ENCODE results near the gene UGT1A8. TPM values are rescaled to one million over a fixed set of nuclear protein-coding genes. Genes with fewer than 3 reads are reported as not detected.
"Not testable (repeated sequence)": the region's sequence is repeated elsewhere in the genome, so short reads cannot be mapped to it uniquely, and the experiment has no call there.

UGT1A8 gene
- total RNA-seq (not detected), total RNA-seq (0 to 0.06 (median 0) reads per million in 172 experiments)
- polyA plus RNA-seq (2013, experiment 1 of 2), result not detected
- not detected for polyA plus RNA-seq (2013, experiment 2 of 2)

- POLR2A ChIA-PET; H3K36me3 ChIP-seq (ENCODE audit: insufficient read depth, low read length); CTCF ChIA-PET; intact Hi-C loops (cut with DNase I, micrococcal nuclease); H3K4me1 Mint-ChIP-seq (ENCODE audit: low read depth); H3K27me3 ChIP-seq (ENCODE audit: control insufficient read depth in 1 of 2, insufficient read depth in 2 of 2, low read length in 2 of 2); ATAC-seq (ENCODE audit: poor library complexity); H3K9me3 Mint-ChIP-seq; H3K4me3 ChIP-seq (ENCODE audit: low read length); H3K27ac Mint-ChIP-seq; H3K4me1 ChIP-seq (ENCODE audit: insufficient read depth, low read length); H3K9me3 ChIP-seq (ENCODE audit: control insufficient read depth in 1 of 2, insufficient read depth in 1 of 2, low read length in 2 of 2); H3K4me3 Mint-ChIP-seq; H3K36me3 Mint-ChIP-seq (ENCODE audit: low read depth); DNase-seq; H3K27ac ChIP-seq (ENCODE audit: low read depth in 1 of 2, low read length in 2 of 2): not testable (repeated sequence)
- peaks cover 68% of the 10 kb centered on the region for H3K27me3 Mint-ChIP-seq
Observed at GRCh38 chr2:233617476-233617875, at the start of gene UGT1A8. UGT1A8 (plus strand) TSS chr2:233617633; CDS start chr2:233617708, 75 bp downstream.

GRCh38 chr2:233571001-233571400 lies 46.4 kb upstream of the UGT1A8 start:
- no peak for TF ChIP-seq CTCF (IDR thresholded peaks at IDR 0.05)
- Mint-ChIP-seq H3K9me3 (no peaks in the 10 kb centered on the region), H3K4me3 (no peak overlapping the region), H3K36me3 (ENCODE audit: low read depth) (peaks cover 7% of the 10 kb centered on the region), H3K4me1 (ENCODE audit: low read depth) (peaks cover 2% of the 10 kb centered on the region), H3K27me3 (no peaks in the 10 kb centered on the region), H3K27ac (no peak overlapping the region)
- Histone ChIP-seq H3K36me3 (ENCODE audit: insufficient read depth, low read length) (no peaks in the 10 kb centered on the region), H3K4me1 (ENCODE audit: insufficient read depth, low read length) (no peaks in the 10 kb centered on the region), H3K27ac (ENCODE audit: low read depth in 1 of 2, low read length in 2 of 2) (no peak overlapping the region), H3K9me3 (ENCODE audit: control insufficient read depth in 1 of 2, insufficient read depth in 1 of 2, low read length in 2 of 2) (no peaks in the 10 kb centered on the region), H3K27me3 (ENCODE audit: control insufficient read depth in 1 of 2, insufficient read depth in 2 of 2, low read length in 2 of 2) (peaks cover 2 to 6% of the 10 kb centered on the region in 2 experiments), H3K4me3 (ENCODE audit: low read length) (no peak overlapping the region)
- ChIA-PET CTCF (no interaction called here), POLR2A (no interaction called here)
- ATAC-seq (ENCODE audit: poor library complexity) (no peak), DNase-seq (no peak)
- intact Hi-C loops (cut with DNase I, micrococcal nuclease), result no loop called here

GRCh38 chr2:233571462-233571861 lies 46.0 kb upstream of the UGT1A8 start:
- Mint-ChIP-seq H3K9me3 (no peaks in the 10 kb centered on the region), H3K4me1 (ENCODE audit: low read depth) (no peaks in the 10 kb centered on the region), H3K27me3 (no peaks in the 10 kb centered on the region), H3K27ac (no peak overlapping the region), H3K4me3 (no peak overlapping the region), H3K36me3 (ENCODE audit: low read depth) (peaks cover 3% of the 10 kb centered on the region)
- POLR2A ChIA-PET, result no interaction called here
- intact Hi-C loops (cut with DNase I, micrococcal nuclease), result no loop called here
- DNase-seq (no peak), ATAC-seq (ENCODE audit: poor library complexity) (no peak)
- Histone ChIP-seq H3K27ac (ENCODE audit: low read depth in 1 of 2, low read length in 2 of 2) (no peak overlapping the region), H3K36me3 (ENCODE audit: insufficient read depth, low read length) (no peaks in the 10 kb centered on the region), H3K27me3 (ENCODE audit: control insufficient read depth in 1 of 2, insufficient read depth in 2 of 2, low read length in 2 of 2) (peaks cover 2 to 6% of the 10 kb centered on the region in 2 experiments), H3K4me1 (ENCODE audit: insufficient read depth, low read length) (no peaks in the 10 kb centered on the region), H3K9me3 (ENCODE audit: control insufficient read depth in 1 of 2, insufficient read depth in 1 of 2, low read length in 2 of 2) (no peaks in the 10 kb centered on the region), H3K4me3 (ENCODE audit: low read length) (no peak overlapping the region)
- TF ChIP-seq CTCF (IDR thresholded peaks at IDR 0.05), result no peak
- CTCF ChIA-PET, result no interaction called here

GRCh38 chr2:233572468-233572867 lies 45.0 kb upstream of the UGT1A8 start:
- POLR2A ChIA-PET, result no interaction called here
- Histone ChIP-seq H3K9me3 (ENCODE audit: control insufficient read depth in 1 of 2, insufficient read depth in 1 of 2, low read length in 2 of 2) (no peaks in the 10 kb centered on the region), H3K27me3 (ENCODE audit: control insufficient read depth in 1 of 2, insufficient read depth in 2 of 2, low read length in 2 of 2) (peaks cover 2 to 6% of the 10 kb centered on the region in 2 experiments), H3K36me3 (ENCODE audit: insufficient read depth, low read length) (no peaks in the 10 kb centered on the region), H3K4me1 (ENCODE audit: insufficient read depth, low read length) (no peaks in the 10 kb centered on the region), H3K27ac (ENCODE audit: low read depth in 1 of 2, low read length in 2 of 2) (no peak overlapping the region), H3K4me3 (ENCODE audit: low read length) (no peak overlapping the region)
- DNase-seq, result no peak
- Mint-ChIP-seq H3K36me3 (ENCODE audit: low read depth) (no peaks in the 10 kb centered on the region), H3K9me3 (peaks cover 2% of the 10 kb centered on the region), H3K4me1 (ENCODE audit: low read depth) (no peaks in the 10 kb centered on the region), H3K27me3 (no peaks in the 10 kb centered on the region), H3K4me3 (no peak overlapping the region), H3K27ac (no peak overlapping the region)
- CTCF ChIA-PET, result no interaction called here
- no peak for ATAC-seq (ENCODE audit: poor library complexity)
- intact Hi-C loops (cut with DNase I, micrococcal nuclease), result no loop called here
- TF ChIP-seq CTCF (IDR thresholded peaks at IDR 0.05), result no peak

GRCh38 chr2:233577341-233577740 lies 40.1 kb upstream of the UGT1A8 start:
- ATAC-seq (ENCODE audit: poor library complexity); H3K4me1 ChIP-seq (ENCODE audit: insufficient read depth, low read length); H3K27me3 ChIP-seq (ENCODE audit: control insufficient read depth in 1 of 2, insufficient read depth in 2 of 2, low read length in 2 of 2); H3K36me3 ChIP-seq (ENCODE audit: insufficient read depth, low read length); H3K4me1 Mint-ChIP-seq (ENCODE audit: low read depth); H3K9me3 ChIP-seq (ENCODE audit: control insufficient read depth in 1 of 2, insufficient read depth in 1 of 2, low read length in 2 of 2); H3K36me3 Mint-ChIP-seq (ENCODE audit: low read depth); POLR2A ChIA-PET; intact Hi-C loops (cut with DNase I, micrococcal nuclease); H3K27ac ChIP-seq (ENCODE audit: low read depth in 1 of 2, low read length in 2 of 2); H3K27me3 Mint-ChIP-seq; H3K9me3 Mint-ChIP-seq; CTCF ChIA-PET; DNase-seq; H3K27ac Mint-ChIP-seq; H3K4me3 ChIP-seq (ENCODE audit: low read length); H3K4me3 Mint-ChIP-seq: not testable (repeated sequence)
